GM18511 (cell line): Measurements from ENCODE around the gene PVALB.

Experiments
- ATAC-seq: cut with Tn5 transposase; IDR thresholded peaks from one replicate; pipeline ENCODE4 v1.9.1; 2021; ENCODE audit warnings: mild to moderate bottlenecking, moderate library complexity; ENCODE audit not compliant: unreplicated experiment

The PVALB gene

DNA sequence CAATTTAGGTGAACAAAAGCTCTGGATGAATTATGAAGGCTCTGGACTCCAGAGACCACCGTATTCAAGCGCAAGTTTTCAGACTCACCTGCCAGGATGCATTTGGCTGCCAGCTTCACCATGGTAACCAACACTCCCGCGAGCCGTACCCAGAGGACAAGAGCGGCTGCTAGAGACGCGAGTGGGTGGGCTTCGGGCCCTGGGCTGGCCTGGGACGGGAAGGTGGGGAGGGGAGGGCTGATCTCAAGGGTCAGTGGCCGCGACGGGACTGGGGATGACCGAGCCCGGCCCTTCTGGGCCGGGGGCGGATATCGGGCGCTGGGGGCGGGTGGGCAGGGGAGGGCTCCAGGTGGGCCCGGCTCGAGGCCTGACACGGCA lies 41.3 kb downstream of the PVALB start:
- ATAC-seq: peak; percentile 7

DNA sequence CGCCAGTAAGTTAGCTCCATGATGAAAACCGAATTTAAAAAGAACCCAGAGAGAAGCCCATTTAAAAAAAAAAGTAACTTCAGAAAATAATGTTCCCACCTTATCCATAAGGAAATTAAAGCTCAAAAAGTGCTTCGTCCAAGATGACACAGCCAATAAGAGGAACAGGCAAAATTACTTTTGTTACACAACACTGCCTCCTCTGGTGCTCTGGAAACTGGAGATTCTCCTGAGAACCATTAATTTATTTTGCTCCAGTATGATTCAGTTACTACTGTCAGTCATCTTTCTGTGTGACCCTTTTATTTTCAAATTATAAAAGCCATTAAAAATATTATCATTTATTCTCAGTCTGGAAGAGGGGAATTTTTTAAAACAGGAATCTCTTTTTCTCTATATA lies 42.9 kb downstream of the PVALB start:
- ATAC-seq: no peak

DNA sequence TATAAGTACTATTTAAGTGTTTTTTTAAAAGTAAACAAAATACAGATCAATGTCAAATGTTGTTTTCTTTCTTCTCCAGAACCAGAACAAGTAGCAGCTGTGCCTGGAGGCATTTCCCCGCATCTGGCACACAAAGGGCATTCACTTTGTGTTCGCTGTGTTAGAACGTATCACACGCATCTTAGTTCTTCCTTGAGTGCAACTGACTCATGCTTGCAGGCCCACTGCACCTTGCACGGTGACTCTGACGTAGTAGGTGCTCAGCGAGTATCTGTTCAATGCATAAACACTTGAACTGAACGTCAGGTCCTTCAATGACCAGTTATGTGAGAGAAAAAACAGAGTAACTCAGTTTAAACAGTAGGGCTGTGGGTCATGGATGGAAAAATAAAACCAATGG lies 44.4 kb downstream of the PVALB start:
- no peak for ATAC-seq

DNA sequence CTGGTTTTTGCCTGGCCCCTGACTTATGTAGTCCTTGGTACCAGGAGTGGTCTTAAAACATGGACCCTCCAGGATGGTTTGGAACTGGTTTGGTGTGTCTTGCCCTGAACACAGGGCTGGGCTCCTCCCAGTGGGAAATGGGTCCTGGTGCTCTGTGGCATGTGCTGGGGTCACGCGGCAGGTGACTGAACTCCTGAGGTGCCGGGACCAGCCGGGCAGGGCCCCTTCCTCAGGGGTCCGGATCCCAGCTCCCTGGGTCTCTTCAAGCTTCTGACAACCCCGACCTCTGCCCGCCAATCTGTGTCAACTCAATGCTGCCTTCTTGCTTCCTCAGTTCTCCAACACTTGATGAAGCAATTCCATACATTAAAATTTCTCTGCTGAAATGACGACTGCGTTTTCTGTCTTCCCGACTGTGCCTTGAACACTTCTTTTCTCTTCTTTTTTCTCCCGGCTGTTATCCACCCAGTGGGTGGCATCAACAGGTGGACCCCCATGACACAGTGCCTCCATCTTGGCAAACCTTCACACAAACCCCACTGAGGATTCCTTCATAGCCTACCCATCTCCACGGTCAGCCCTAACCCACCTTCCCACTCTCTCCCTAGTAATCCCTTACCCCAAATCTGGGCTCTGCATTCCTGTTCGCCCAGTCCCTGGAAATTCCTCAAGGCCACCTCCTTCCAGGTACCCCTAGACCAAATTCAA lies 45.3 kb downstream of the PVALB start:
- ATAC-seq: no peak

DNA sequence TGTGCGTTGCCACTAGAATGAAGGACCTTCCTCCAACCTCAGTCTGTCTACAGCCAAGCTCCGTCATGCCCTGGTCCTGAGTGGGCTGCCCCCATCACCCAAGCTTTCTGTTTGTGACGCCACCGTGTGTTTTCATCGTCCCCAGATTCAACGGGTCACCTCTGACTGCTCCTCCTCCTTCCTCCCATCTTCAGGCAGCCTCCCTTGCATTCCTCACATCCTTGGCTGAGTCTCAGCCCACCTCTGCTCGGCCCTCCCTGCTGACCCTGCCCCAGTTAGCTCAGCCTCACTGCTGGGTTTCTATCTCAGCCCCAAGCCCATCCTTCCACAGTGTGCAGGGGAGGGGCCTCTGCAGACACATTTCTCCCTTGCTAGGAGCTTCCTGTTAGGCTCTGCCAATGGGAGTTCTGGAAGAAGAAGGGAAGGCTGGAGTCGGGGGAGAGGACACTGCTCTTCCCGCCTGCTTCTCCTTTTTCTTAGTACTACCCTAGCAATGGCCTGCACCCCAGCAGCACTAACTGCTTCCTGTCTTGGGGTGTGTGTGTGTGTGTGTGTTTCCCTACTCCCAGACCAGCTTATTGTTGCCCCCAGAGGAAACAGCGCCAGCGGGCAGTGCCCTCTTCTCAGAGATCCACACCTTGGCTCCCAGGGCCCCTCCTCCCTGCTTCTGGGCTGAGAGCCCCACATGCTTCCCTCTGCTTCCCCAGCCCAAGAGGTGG lies 46.2 kb downstream of the PVALB start:
- no peak for ATAC-seq

DNA sequence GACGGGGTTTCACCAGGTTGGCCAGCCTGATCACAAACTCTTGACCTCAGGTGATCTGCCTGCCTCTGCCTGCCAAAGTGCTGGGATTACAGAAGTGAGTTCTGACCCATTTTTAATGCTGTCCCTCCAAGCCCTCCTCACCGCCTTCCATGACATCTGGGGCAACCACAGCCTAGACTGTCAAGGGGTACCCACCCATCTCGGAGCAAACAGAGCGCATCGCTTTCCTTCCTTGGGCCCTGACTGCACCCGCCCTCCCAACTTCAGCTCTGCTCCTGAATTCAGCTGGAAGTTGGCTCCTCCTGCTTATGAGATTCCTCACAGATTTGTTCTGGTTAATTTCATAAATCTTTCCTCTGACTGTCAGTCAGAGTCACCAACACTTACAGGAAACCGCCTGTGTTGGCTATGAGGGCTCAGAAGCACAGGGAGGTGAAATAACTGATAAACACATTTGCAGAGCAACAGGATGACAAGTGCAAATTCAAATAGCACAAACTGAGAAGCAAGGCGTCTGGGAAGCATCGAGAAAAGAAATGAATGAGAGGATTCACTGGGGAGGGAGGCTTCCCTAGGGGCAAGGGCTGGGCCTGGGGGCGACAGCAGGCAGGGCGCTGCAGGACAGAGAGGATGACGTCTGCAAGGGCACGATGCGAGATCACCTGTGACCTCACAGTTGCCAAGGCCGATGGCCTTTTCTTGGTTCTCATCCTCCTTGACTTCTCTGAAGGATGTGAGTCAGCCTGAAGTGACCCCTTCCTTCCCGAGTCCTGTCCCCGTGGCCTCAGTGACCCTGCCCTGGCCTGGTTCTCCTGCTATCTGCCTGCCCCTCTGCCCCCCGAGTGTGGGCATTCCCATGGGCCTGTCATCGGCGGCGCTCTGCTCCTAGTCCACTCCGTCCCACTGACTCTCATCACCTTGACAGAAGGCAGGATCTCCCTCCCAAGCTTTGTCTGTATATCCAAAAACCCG lies 47.0 kb downstream of the PVALB start:
- no peak for ATAC-seq

DNA sequence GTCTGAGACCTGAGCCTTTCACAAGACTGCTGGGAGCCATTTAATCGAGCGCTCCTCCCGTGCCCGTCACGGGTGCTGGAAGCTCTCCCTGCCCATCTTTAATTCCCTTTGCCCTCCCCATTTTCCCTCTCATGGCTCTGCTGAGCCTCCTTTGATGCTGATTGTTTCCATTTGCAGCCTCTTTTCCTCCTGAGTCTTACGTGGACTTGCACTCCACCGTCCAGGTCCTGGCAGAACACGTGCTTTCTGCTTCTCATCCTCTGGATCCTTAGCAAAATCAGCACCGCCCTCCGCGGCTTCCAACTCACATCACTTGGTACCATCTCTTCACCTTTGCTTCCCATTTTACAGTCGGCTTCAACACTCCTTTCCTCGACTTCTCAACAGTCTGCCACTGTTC lies 48.2 kb downstream of the PVALB start:
- ATAC-seq: no peak

DNA sequence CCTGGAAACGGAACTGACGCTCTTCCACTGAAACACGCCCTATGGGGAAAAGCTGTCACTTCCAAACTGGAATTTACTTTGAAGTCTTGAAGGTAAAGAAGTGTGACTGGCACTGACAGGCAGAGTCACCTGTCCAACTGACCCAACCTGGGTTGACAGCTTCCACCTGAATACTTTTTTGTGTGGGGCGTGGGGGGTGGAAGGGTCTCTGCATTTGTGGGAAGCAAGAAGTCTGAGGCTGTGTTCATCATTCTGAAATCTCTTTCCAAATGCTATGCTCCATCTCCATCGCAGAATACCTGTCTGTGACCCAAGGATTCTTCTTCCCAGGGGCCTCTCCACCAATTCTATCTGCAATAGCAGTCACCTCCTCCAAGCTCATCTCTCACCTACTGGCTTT lies 48.7 kb downstream of the PVALB start:
- ATAC-seq: no peak

DNA sequence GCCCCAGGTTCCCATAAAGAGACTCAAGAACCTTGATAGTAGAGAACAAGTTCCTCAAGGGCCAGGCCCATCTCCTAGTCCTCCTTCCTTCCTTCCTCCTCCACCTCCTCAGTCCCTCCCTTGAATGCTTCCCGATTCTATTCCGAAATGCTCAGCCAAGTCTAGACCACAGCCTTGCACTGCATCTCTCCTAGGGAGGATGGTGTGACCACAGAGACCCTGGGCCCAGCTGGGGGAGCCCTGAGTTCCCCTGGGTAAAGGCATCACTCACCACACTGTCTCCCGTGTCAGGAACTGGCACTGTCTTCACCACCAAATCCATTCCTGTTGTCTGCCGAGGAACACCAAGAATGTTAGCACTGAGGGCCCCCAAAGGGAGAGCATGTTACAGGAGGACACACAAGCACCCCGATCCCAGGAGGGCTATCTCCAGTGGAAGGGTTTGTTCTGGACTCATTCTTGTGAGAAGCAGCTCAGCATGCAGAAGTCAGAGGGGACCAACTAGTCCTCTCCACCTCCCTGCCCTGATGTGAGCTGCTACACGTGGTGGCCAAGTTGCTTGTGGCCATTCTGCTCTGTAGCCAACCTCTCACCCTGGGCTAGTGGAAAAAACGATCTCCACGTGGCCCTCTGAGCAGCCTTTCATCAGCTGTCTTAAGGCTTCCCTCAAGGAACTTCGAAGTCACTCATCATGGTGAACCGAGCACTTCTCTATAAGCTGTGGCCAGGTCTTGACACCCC lies 49.6 kb downstream of the PVALB start:
- ATAC-seq: no peak

DNA sequence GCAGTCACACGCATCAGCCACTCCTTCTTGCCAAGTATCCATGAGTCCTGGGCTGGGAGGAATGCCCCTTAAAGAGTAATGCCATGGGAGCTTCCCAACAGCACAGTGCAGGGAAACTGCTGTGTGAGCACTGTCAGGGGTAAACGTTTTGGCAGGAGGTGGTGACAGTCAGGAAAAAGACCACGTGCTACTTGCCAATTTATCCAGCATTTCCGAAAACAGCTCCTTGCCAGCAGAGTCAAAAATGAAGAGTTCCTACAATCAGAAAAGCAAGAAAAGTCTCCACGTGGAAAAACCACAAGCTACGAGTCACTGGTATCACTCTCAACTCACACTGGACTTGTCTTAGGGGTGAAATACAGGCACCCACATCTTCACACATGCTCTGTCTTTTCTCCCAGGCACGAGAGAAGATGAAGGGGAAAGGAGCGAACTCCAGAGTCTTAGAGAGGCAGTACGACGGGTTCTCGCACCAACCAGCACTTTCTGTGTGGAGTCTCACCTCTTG lies 50.8 kb downstream of the PVALB start:
- no peak for ATAC-seq

DNA sequence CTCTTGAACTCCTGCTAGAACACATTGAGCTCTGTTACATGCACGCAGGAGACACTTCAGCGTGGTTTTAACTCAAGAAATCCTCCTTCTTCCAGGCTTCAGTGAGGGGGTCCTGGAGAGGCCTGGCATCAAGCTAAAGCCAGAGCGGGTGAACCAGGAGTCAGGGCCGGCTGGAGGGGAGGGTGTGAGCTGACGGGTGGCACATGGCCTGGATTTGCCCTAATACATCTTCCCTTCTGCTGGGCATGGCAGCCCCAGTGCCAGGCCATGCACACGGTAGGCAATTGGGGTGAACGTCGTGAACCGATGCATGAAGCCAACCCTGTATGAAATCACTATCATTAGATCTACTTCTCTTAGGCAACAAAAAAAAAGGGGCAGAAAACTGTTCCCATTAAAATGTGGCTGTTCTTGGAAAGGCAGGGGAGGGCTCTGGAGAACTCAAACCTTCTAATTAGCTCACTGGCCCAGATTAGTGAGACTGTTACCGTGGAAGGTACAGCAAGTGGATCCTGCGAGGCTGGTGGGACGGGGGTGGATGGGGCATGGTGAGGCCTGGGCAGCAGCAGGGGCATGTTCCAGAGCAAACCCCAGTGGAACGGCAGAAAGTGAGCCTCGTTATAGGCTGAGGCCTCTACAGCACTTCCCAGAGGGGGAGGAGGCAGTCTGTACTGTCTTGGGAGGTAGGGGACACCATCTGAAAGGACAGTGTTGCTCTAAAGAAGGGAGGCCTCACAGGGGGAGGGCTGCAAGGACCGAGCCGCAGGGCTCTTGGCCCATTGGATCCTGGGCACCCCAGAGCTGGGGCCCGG lies 51.5 kb downstream of the PVALB start:
- ATAC-seq: no peak

DNA sequence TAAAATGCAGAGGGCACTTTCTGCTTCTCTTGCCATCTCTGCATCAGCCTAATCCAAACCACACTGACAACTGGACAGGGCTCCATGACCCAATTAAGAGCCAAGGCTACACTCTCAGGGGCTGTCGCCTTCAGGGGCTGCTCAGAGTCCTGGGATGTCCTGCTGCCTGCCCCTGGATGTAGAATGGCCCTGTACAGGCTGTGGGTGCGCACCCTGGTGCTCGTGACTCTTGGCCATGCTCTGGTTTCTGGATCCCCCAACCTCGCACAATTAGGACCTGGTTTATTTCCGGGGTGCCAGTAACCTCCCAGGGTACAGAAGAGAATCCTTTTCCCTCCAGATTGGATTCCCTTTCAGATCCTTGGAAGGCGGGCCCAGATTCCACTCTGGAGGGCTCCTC lies 52.2 kb downstream of the PVALB start:
- no peak for ATAC-seq

DNA sequence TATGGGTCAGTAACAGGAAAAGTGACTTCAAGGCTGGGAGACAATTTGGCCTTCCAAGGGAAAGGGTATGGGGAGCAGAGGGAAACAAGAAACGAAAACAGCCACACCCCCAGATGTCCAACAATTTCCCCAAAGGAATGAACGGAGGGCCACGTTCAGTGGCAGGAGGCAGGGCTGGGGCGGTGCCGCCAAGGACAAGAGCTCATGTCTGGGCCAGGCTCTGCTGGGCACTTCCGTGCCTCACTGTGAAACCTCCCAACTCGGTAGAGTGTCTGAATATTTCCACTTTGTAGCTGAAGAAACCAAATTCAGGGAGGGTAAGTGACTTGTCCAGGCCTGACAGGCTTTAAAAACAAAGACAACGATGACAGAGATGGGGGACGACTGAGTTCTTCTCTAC lies 52.8 kb downstream of the PVALB start:
- ATAC-seq: no peak

DNA sequence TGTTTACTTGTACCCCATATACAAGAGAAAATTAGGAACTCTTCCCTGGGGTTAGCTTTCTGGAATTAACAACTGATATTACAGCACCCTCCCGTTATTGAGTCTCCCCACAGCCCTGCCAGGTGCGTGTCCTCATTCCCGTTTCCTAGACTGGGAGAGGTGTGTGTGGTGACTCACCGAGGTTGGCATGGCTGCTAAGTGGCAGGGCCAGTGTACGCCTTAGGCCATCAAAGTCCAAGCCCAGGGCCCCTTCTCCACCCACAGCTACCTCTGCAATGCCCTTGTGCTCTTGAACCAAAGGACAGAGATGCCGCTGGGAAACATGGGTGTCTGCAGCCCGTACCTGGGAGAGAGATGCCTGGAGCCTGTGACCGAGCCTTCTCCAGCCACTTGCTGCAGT lies 53.3 kb downstream of the PVALB start:
- no peak for ATAC-seq

DNA sequence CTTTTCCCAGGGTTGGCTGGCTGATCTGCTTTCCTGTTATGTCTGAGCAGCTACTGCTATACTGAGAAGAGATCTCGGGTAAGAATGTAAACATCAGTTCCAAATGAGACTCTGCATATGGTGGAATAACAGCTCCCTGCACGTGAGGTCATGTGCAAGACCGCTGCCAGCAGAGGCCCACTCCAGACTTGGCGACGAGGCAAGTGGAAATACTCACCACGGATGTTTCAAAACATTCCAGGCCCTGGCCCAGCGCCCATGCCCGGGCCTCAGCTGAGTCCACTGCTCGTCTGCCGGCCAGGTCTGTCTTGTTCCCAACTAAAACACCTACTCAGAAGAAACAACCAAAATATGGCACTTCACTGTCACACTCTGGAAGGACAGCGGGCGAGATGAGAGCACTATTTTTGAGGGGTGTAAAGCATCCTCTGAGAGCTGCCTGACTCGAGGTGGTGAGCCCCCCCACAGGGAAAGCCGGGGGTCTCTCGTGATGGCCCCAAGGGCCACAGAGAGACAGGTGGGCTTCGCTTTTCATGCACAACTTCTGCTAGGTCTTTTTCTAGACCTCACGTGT lies 54.1 kb downstream of the PVALB start:
- no peak for ATAC-seq

DNA sequence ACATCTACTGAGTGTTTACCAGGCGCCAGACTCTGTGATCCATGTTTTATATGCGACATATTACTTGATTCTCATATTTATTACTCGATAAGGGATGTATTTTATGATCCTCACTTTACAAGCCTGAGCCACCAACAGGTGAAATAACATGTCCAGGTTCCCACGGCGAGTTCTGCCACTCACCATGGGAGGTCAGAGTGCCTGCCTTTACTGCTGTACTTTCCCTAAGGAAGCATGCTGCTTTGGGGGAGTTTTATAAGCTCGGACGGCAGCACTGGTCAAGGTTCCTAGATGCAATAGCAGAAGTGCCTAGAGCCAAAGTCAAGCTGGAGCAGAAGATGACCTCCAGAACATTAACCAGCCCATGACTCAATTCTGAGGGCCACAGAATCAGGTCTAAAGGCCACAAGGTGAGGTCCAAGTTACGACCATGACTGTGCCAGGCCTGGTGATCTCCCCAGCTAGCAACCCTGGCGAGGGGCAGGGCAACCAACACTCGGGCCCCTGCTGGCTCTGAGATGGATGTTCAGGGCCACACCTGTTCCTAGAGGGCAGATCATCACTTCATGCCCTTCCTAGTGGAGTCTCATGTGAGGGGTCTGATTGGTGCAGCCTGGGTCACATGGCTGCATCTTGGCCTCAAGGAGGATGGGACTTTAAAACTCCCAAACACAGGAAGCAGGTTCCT lies 55.1 kb downstream of the PVALB start:
- no peak for ATAC-seq

DNA sequence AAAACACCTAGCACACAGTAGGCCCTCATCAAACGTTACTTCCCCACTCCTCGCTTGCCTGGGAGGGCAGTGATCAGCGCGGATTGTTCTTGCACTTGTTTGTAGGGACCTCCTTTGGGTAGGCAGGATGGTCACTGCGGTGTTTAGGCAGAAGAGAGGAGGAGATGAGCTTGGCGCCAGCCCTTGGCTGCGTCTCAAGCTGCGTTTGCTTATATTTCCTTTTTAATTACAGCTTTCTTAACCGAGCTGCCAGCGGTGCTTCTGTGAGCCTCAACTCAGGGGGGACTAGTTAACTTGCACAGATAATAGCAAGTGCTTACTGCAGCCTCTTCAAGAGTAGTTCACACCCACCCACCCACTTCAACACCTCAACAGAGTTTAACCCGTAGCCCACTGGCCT lies 56.0 kb downstream of the PVALB start:
- ATAC-seq: no peak

DNA sequence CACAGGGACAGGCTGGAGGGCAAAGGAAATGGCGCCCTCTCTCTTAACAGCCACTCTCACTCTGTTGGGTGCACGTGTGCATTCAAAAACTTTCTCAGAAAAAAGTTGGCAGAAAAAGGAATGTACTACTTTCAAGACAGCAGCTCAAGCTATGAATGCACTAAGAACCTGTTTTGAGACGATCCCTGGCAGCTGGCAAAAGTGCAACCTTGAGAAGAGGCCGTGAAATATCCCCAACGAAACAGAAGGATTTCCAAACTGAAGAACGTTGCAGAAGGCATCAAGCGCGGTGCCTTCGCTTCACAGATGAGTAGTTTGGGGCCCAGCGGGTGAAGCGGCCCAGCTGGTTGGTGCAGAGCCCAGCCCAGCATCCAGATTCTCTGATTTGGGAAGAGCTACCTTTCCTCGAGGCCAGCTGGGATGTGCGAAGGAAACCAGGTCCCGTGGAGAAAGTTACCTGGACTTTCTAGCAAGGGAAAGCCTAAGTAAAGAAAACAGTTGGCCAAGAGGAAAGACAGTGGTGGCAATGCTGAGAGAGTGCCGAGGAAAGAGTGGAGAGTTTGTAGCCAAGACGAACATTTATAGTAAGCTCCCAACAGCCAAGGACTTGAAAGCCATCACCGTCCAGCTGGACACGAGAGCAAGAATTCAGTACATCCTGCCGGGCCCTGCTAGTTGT lies 57.2 kb downstream of the PVALB start:
- ATAC-seq: no peak
